ENCODE results near the gene CDC37.

The CDC37 gene

DNA sequence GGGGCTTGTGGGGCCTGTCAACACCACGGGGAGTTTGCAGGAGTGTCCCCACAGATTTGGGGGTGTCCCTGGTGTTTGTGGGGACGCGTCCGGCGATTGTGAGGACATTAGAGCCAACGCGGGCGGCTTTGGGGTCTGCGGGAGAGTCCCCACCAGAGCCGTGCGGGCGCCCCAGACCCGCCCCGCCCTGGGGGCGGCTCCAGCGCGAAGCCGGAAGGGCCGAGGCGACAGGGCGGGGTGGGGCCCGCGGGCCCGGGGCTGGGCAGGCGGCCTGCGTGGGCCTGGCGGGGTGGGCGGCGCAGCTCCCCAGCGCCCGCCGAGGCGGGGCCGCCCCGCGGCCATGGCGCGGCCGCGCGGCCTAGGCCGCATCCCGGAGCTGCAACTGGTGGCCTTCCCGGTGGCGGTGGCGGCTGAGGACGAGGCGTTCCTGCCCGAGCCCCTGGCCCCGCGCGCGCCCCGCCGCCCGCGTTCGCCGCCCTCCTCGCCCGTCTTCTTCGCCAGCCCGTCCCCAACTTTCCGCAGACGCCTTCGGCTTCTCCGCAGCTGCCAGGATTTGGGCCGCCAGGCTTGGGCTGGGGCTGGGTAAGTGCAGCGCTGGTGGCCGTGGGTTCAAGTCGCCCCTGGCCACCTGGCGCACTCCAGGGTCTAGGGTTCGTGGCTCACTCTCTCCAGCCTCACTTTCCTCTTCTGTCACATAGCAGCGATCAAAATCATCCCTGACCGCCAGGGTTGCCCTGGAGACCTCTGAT is 27.3 kb upstream of the CDC37 start:
- H3K27me3 ChIP-seq (replicated peaks) = no peaks in the 10 kb centered on the region
- in situ Hi-C loops (cut with HindIII; ENCODE audit: low pct_ligation_motif_present, low sequenced_read_pairs) = no loop called here
- no peak for DNase-seq
- TF ChIP-seq, protein P1, sequence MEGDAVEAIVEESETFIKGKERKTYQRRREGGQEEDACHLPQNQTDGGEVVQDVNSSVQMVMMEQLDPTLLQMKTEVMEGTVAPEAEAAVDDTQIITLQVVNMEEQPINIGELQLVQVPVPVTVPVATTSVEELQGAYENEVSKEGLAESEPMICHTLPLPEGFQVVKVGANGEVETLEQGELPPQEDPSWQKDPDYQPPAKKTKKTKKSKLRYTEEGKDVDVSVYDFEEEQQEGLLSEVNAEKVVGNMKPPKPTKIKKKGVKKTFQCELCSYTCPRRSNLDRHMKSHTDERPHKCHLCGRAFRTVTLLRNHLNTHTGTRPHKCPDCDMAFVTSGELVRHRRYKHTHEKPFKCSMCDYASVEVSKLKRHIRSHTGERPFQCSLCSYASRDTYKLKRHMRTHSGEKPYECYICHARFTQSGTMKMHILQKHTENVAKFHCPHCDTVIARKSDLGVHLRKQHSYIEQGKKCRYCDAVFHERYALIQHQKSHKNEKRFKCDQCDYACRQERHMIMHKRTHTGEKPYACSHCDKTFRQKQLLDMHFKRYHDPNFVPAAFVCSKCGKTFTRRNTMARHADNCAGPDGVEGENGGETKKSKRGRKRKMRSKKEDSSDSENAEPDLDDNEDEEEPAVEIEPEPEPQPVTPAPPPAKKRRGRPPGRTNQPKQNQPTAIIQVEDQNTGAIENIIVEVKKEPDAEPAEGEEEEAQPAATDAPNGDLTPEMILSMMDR (IDR thresholded peaks at IDR 0.05; ENCODE audit: low read depth, low read length, missing control alignments) = peak; percentile 13
- H3K36me3 ChIP-seq (replicated peaks) = no peaks in the 10 kb centered on the region
- peak overlapping the region; percentile 58 for H3K4me3 ChIP-seq (ENCODE audit: low read depth, low read length)
- H3K27ac ChIP-seq = no peak overlapping the region

DNA sequence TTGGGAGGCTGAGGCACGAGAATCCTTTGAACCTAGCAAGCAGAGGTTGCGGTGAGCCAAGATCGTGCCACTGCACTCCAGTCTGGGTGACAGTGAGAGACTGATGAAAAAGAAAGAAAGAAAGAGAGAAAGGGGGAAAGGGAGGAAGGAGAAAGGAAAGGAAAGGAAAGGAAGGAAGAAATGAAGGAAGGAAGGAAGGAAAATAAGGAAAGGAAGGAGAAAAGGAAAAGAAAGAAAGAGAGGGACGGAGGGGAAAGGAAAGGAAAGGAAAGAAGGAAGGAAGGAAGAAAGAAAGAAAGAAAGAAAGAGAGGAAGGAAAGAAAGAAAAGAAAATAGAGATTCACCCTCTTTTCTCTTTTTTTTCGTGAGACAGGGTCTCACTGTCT is 25.6 kb upstream of the CDC37 start:
- TF ChIP-seq, protein P1 (IDR thresholded peaks at IDR 0.05; ENCODE audit: low read depth, low read length, missing control alignments) = no peak
- no peaks in the 10 kb centered on the region for H3K27me3 ChIP-seq (replicated peaks)
- DNase-seq = no peak
- H3K36me3 ChIP-seq (replicated peaks) = no peaks in the 10 kb centered on the region
- H3K4me3 ChIP-seq (ENCODE audit: low read depth, low read length) = no peak overlapping the region
- no peak overlapping the region for H3K27ac ChIP-seq
- in situ Hi-C loops (cut with HindIII; ENCODE audit: low pct_ligation_motif_present, low sequenced_read_pairs) = no loop called here

- in situ Hi-C loops (cut with HindIII; ENCODE audit: low pct_ligation_motif_present, low sequenced_read_pairs) = no loop called here
- H3K27me3 ChIP-seq (replicated peaks) = no peaks in the 10 kb centered on the region
- no peak overlapping the region for H3K27ac ChIP-seq
- no peaks in the 10 kb centered on the region for H3K36me3 ChIP-seq (replicated peaks)
- no peak for DNase-seq
- H3K4me3 ChIP-seq (ENCODE audit: low read depth, low read length) = no peak overlapping the region
- TF ChIP-seq, protein P1 (IDR thresholded peaks at IDR 0.05; ENCODE audit: low read depth, low read length, missing control alignments) = no peak
These were observed 23.8 kb upstream of the CDC37 start for GRCh38 chr19:10427169-10427568.

DNA sequence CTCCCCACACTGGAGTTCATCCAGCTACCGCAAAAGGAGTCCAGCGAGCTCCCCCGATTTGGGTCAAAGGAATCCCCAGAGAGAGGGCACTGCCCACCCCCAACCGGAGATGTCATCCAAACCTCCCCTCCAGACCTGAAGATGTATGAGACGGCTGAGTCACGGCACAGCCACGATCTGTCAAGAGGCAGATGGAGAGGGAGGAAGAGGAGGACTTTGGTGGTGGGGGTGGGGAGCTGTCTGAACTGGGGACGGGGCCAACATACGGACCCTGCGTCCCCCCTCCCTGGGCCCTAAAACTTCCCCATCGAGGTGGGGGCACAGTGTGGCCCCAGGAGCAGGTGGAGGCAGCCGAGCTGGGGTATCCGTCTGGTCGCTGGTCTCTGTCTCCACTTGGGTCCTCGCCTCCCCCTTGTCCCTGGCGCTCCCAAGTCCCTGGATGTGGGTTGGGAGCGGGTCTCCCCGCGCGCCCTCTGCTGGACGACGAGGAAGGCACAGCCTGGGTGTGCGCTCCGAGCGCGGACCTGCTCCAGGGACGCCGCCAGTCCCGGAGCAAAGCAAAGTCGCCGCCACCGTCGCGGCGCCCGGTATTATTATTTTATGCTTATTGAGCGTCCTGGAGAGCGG is 20.8 kb upstream of the CDC37 start:
- peak; percentile 67 for DNase-seq

GRCh38 chr19:10422846-10423245 is 19.5 kb upstream of the CDC37 start:
- in situ Hi-C loops (cut with HindIII; ENCODE audit: low pct_ligation_motif_present, low sequenced_read_pairs) = no loop called here
- TF ChIP-seq, protein P1 (IDR thresholded peaks at IDR 0.05; ENCODE audit: low read depth, low read length, missing control alignments) = no peak
- H3K27ac ChIP-seq = no peak overlapping the region
- no peak for DNase-seq
- no peaks in the 10 kb centered on the region for H3K27me3 ChIP-seq (replicated peaks)
- H3K36me3 ChIP-seq (replicated peaks) = no peaks in the 10 kb centered on the region
- H3K4me3 ChIP-seq (ENCODE audit: low read depth, low read length) = no peak overlapping the region

More for the DNA sequence above, 20.8 kb upstream of the CDC37 start:
- Histone ChIP-seq H3K4me3 (ENCODE audit: low read depth, low read length) (peak overlapping the region; percentile 42), H3K27ac (no peak overlapping the region), H3K36me3 (replicated peaks) (no peaks in the 10 kb centered on the region), H3K27me3 (replicated peaks) (no peaks in the 10 kb centered on the region)
- TF ChIP-seq, protein P1 (IDR thresholded peaks at IDR 0.05; ENCODE audit: low read depth, low read length, missing control alignments) = peak; percentile 92
- in situ Hi-C loops (cut with HindIII; ENCODE audit: low pct_ligation_motif_present, low sequenced_read_pairs) = no loop called here
